NCI-H1092 (cell line): ENCODE data around the gene CIPC.

Experiments used
- DNase-seq: peaks from one replicate; lab custom pipeline; 2025; lab: John Stamatoyannopoulos, UW

Gene CIPC

GRCh38 chr14:77126461-77126990 lies 28.5 kb downstream of the CIPC start:
- DNase-seq = no peak

- DNase-seq = peak; percentile 46
Observed at GRCh38 chr14:77128414-77128891, 30.4 kb downstream of the CIPC start.

- no peak for DNase-seq
Observed at GRCh38 chr14:77130386-77130785, 32.3 kb downstream of the CIPC start.

- no peak for DNase-seq
Observed at GRCh38 chr14:77131206-77131605, 33.1 kb downstream of the CIPC start.

- DNase-seq = no peak
Observed at GRCh38 chr14:77131871-77132486, 33.9 kb downstream of the CIPC start.

- DNase-seq = no peak
Observed at GRCh38 chr14:77133720-77134338, 35.8 kb downstream of the CIPC start.

- no peak for DNase-seq
Observed at GRCh38 chr14:77139022-77139421, 41.0 kb downstream of the CIPC start.

- peak; percentile 17 for DNase-seq
Observed at GRCh38 chr14:77139540-77140358, 41.7 kb downstream of the CIPC start.

- DNase-seq = no peak
Observed at GRCh38 chr14:77140359-77141213, 42.5 kb downstream of the CIPC start.

- peak; percentile 83 for DNase-seq
Observed at GRCh38 chr14:77141214-77142004, 43.4 kb downstream of the CIPC start, which contains the start of gene ZDHHC22. Gene ZDHHC22, minus strand, starts transcription at chr14:77141791. Its CDS starts 2,053 bp downstream, at chr14:77139738.

GRCh38 chr14:77142005-77142800 lies 44.1 kb downstream of the CIPC start:
- DNase-seq = no peak

GRCh38 chr14:77143071-77143470 lies 45.0 kb downstream of the CIPC start:
- DNase-seq = no peak

- DNase-seq = no peak
Observed at GRCh38 chr14:77144412-77145115, 46.5 kb downstream of the CIPC start.

GRCh38 chr14:77145975-77146740 lies 48.1 kb downstream of the CIPC start:
- no peak for DNase-seq

- DNase-seq = peak; percentile 10
Observed at GRCh38 chr14:77148510-77149231, 50.6 kb downstream of the CIPC start.

GRCh38 chr14:77151245-77151644 lies 53.2 kb downstream of the CIPC start:
- DNase-seq = peak; percentile 18

- no peak for DNase-seq
Observed at GRCh38 chr14:77151918-77152588, 54.0 kb downstream of the CIPC start.
